K562 (cell line): Measurements from ENCODE around the gene ADCYAP1R1. TPM values are rescaled to one million over a fixed set of nuclear protein-coding genes. Genes with fewer than 3 reads are reported as not detected.

Experiments used
- BMI1 ChIP-seq: fragments of 150-350 bp; IDR thresholded peaks from 2 replicates; pipeline ENCODE4 v1.6.1; 2014; ENCODE audit warnings: low read length
- CC2D1A ChIP-seq: fragments of 450-650 bp; IDR thresholded peaks from 2 replicates; pipeline ENCODE4 v1.6.1; 2017; ENCODE audit warnings: mild to moderate bottlenecking
- CXXC5 ChIP-seq: fragments of 250-450 bp; sonication (Bioruptor Pico); IDR thresholded peaks from 2 replicates; pipeline ENCODE4 v1.8.0; 2022; ENCODE audit warnings: inconsistent platforms, mild to moderate bottlenecking, moderate library complexity
- DMBX1 ChIP-seq: fragments of 250-450 bp; sonication (Bioruptor Pico); IDR thresholded peaks from 2 replicates; pipeline ENCODE4 v1.8.0; 2022; ENCODE audit warnings: inconsistent platforms, mild to moderate bottlenecking, moderate library complexity, borderline replicate concordance
- EP400 ChIP-seq: fragments of 450-650 bp; IDR thresholded peaks from 2 replicates; pipeline ENCODE4 v1.6.1; 2017; ENCODE audit warnings: antibody characterized with exemption, mild to moderate bottlenecking, moderate library complexity
- ERF ChIP-seq: fragments of 450-650 bp; formaldehyde crosslinking; IDR thresholded peaks from 2 replicates; pipeline ENCODE4 v1.4.0; 2020; ENCODE audit warnings: mild to moderate bottlenecking, mixed read lengths
- FOSL1 ChIP-seq: fragments of 200-800 bp; sonication (Bioruptor generic); conservative IDR thresholded peaks from 2 replicates; pipeline ENCODE4 v1.6.1; 2016; ENCODE audit warnings: missing genetic modification characterization, missing compliant biosample characterization
- HLTF ChIP-seq: fragments of 450-650 bp; IDR thresholded peaks from 2 replicates; pipeline ENCODE4 v1.6.1; 2016
- MAZ ChIP-seq, 2 experiments: fragments of 450-650 bp in 1 of 2; sonication (generic) in 1 of 2; formaldehyde crosslinking; IDR thresholded peaks in 1 of 2; conservative IDR thresholded peaks in 1 of 2; 2 replicates each; pipeline versions ENCODE4 v1.4.0 to v1.5.0; 2020; ENCODE audit warnings: mild to moderate bottlenecking in 1 of 2, missing genetic modification reagents in 1 of 2
- MTA1 ChIP-seq: fragments of 450-650 bp; IDR thresholded peaks from 2 replicates; pipeline ENCODE4 v1.6.1; 2017; ENCODE audit warnings: borderline replicate concordance
- NCOA6 ChIP-seq: fragments of 450-650 bp; IDR thresholded peaks from 2 replicates; pipeline ENCODE4 v1.6.1; 2017; ENCODE audit warnings: mild to moderate bottlenecking
- PRMT5 ChIP-seq: sonication (generic); formaldehyde crosslinking; IDR thresholded peaks from 2 replicates; pipeline ENCODE4 v1.5.0; 2020; ENCODE audit warnings: missing genetic modification reagents
- SMAD3 ChIP-seq: fragments of 450-650 bp; formaldehyde crosslinking; conservative IDR thresholded peaks from 2 replicates; pipeline ENCODE4 v1.4.0; 2020; ENCODE audit warnings: mild to moderate bottlenecking
- SMC3 ChIP-seq: conservative IDR thresholded peaks from 2 replicates; pipeline ENCODE4 v1.6.1; 2011; ENCODE audit warnings: low read depth, low read length, improper control_type of control experiment; ENCODE audit not compliant: insufficient read depth
- TAF1 ChIP-seq: IDR thresholded peaks from 2 replicates; pipeline ENCODE4 v1.6.1; 2011; ENCODE audit warnings: mild to moderate bottlenecking, low read length, moderate library complexity; ENCODE audit not compliant: insufficient read depth, control insufficient read depth, severe bottlenecking; ENCODE audit errors: extremely low read depth
- TARDBP ChIP-seq: fragments of 450-650 bp; IDR thresholded peaks from 2 replicates; pipeline ENCODE4 v1.6.1; 2016
- ZNF347 ChIP-seq: fragments of 450-650 bp; formaldehyde crosslinking; IDR thresholded peaks from 2 replicates; pipeline ENCODE4 v1.4.0; 2020; ENCODE audit warnings: low read depth, mild to moderate bottlenecking, moderate library complexity
- ZNF354B ChIP-seq: fragments of 250-450 bp; sonication (Bioruptor Pico); IDR thresholded peaks from 2 replicates; pipeline ENCODE4 v1.4.0; 2020
- ZNF41 ChIP-seq: fragments of 250-450 bp; sonication (Bioruptor Pico); conservative IDR thresholded peaks from 2 replicates; pipeline ENCODE4 v1.4.0; 2020; ENCODE audit warnings: mild to moderate bottlenecking
- ZNF584 ChIP-seq: fragments of 200-800 bp; sonication (Bioruptor generic); IDR thresholded peaks from 2 replicates; pipeline ENCODE4 v1.6.1; 2016; ENCODE audit warnings: low read depth, mild to moderate bottlenecking, missing genetic modification characterization, missing compliant biosample characterization
- polyA plus RNA-seq, 8 experiments: library from polyadenylated mRNA; depleted of rRNA in 4 of 8; stranded (reverse) in 5 of 8; unstranded in 3 of 8; fragments of >200 nt; fragmentation: Nextera tagmentation in 2 of 8; fragmentation: Illumina TruSeq in 1 of 8; extraction: Ambion mirVana in 2 of 8; extraction: Trizol in 1 of 8; gene quantifications; 2 replicates each; pipeline versions ENCODE4 v1.2.1 to v1.2.3, GENCODE V29; 2011 to 2014; ENCODE audit warnings: inconsistent platforms in 1 of 8, missing spikeins in 1 of 8
- total RNA-seq, 7 experiments: library from RNA; depleted of rRNA in 6 of 7; stranded (reverse); fragments of >200 nt in 6 of 7; fragmentation: Illumina TruSeq in 2 of 7; extraction: Trizol in 2 of 7; gene quantifications; 2 replicates each; pipeline versions ENCODE4 v1.2.1 to v1.2.3, GENCODE V29; 2011 to 2021; ENCODE audit warnings: low replicate concordance in 1 of 7
- TF ChIP-seq, protein P1 (sequence below): fragments of 250-450 bp; sonication (Bioruptor Pico); IDR thresholded peaks from 2 replicates; pipeline ENCODE4 v1.5.0; 2020; ENCODE audit warnings: mild to moderate bottlenecking
- TF ChIP-seq, protein P2 (sequence below): sonication (generic); formaldehyde crosslinking; IDR thresholded peaks from 2 replicates; pipeline ENCODE4 v1.5.0; 2020; ENCODE audit warnings: missing genetic modification reagents
- TF ChIP-seq, protein P3 (sequence below): IDR thresholded peaks from 3 replicates; pipeline ENCODE4 v1.6.1; 2011; ENCODE audit warnings: borderline replicate concordance, mild to moderate bottlenecking; ENCODE audit not compliant: insufficient read length, insufficient read depth

The ADCYAP1R1 gene
- total and polyA plus RNA-seq, 9 of the 15 experiments (the other 6 are each of a cell fraction or from before 2014, with no cell fraction given) = 0.03 to 0.07 TPM; not detected in 7

DNA sequence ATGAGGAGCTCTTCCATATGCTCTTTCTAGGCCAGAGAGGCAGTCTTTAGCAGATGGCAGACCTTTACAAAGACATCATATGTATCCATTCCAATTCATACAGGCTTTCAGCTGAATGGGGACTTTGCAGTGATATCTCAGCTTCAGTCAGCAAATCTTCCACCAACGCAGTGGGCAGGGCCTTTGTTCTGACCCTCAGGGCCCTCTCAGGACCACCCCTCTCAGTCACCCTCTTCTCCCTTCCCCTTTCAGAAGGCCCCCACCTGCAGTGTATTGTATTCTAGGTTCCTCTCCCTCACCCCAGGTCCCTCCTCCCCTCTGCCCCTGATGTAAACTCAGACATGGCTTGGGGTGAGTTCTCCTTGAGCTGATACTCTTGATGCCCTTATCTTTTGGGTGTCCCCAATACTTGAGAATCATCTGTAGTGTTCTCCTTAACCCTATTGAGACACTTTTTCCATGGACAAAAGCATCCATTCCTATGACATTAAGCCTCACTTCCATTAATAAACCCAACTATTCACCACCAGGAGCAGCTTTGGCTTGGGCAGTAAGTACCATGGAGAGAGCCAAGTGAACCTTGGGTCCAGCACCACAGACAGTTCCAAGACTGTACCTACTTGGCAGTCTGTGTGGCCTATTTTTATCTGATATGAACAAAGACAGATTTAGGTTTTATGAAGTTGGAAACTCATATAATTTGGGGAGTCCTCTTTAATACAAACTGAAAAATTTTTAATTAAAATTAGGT lies 62.7 kb downstream of the ADCYAP1R1 start (continued):
- TF ChIP-seq FOSL1 (tag) (no peak), CC2D1A (no peak), ERF (no peak), MAZ (CRISPR knock-in tag; conservative IDR thresholded peaks at IDR 0.05 in 1 of 2, IDR thresholded peaks at IDR 0.05 in 1 of 2) (peak in 1 of 2 experiments; percentile 81; a peak in 2 of 4 replicates), ZNF347 (no peak), MTA1 (no peak), SMC3 (no peak), CXXC5 (peak; percentile 56), ZNF584 (CRISPR knock-in tag) (0 out of 2 replicates have a peak, but pooled peaks have one; percentile 64), BMI1 (no peak), ZNF354B (CRISPR knock-in tag) (no peak), ZNF41 (CRISPR knock-in tag) (no peak), PRMT5 (CRISPR knock-in tag) (peak; percentile 86; the same call in 1 of the 2 replicates), HLTF (no peak), NCOA6 (peak; percentile 89), TARDBP (no peak), DMBX1 (CRISPR knock-in tag) (peak; percentile 65; the same call in 1 of the 2 replicates), EP400 (no peak), TAF1 (no peak), SMAD3 (no peak)
- TF ChIP-seq, protein P1, sequence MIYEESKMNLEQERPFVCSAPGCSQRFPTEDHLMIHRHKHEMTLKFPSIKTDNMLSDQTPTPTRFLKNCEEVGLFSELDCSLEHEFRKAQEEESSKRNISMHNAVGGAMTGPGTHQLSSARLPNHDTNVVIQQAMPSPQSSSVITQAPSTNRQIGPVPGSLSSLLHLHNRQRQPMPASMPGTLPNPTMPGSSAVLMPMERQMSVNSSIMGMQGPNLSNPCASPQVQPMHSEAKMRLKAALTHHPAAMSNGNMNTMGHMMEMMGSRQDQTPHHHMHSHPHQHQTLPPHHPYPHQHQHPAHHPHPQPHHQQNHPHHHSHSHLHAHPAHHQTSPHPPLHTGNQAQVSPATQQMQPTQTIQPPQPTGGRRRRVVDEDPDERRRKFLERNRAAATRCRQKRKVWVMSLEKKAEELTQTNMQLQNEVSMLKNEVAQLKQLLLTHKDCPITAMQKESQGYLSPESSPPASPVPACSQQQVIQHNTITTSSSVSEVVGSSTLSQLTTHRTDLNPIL (CRISPR knock-in tag) = no peak
- TF ChIP-seq, protein P2, sequence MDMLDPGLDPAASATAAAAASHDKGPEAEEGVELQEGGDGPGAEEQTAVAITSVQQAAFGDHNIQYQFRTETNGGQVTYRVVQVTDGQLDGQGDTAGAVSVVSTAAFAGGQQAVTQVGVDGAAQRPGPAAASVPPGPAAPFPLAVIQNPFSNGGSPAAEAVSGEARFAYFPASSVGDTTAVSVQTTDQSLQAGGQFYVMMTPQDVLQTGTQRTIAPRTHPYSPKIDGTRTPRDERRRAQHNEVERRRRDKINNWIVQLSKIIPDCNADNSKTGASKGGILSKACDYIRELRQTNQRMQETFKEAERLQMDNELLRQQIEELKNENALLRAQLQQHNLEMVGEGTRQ (CRISPR knock-in tag) = peak; percentile 39
- TF ChIP-seq, protein P3, sequence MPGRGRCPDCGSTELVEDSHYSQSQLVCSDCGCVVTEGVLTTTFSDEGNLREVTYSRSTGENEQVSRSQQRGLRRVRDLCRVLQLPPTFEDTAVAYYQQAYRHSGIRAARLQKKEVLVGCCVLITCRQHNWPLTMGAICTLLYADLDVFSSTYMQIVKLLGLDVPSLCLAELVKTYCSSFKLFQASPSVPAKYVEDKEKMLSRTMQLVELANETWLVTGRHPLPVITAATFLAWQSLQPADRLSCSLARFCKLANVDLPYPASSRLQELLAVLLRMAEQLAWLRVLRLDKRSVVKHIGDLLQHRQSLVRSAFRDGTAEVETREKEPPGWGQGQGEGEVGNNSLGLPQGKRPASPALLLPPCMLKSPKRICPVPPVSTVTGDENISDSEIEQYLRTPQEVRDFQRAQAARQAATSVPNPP = no peak
